HG03521 (cell line): Measurements from ENCODE around the gene SMYD2.

Source experiments
- ATAC-seq: cut with Tn5 transposase; IDR thresholded peaks from one replicate; pipeline ENCODE4 v1.9.1; 2021; ENCODE audit warnings: mild to moderate bottlenecking, moderate library complexity; ENCODE audit not compliant: unreplicated experiment

The SMYD2 gene

GRCh38 chr1:214281021-214281719 lies at the start of gene SMYD2:
SMYD2 (plus strand) TSS chr1:214281159; CDS start chr1:214281255, 96 bp downstream.
- ATAC-seq = peak; percentile 72

- ATAC-seq = no peak
Measured at GRCh38 chr1:214233856-214234634, 46.9 kb upstream of the SMYD2 start.

GRCh38 chr1:214234635-214235025 lies 46.3 kb upstream of the SMYD2 start:
- no peak for ATAC-seq

GRCh38 chr1:214236477-214236876 lies 44.5 kb upstream of the SMYD2 start:
- no peak for ATAC-seq

GRCh38 chr1:214241060-214241459 lies 39.9 kb upstream of the SMYD2 start:
- no peak for ATAC-seq

GRCh38 chr1:214244252-214244651 lies 36.7 kb upstream of the SMYD2 start:
- ATAC-seq = no peak

- no peak for ATAC-seq
Measured at GRCh38 chr1:214244841-214245240, 36.1 kb upstream of the SMYD2 start.

- ATAC-seq = no peak
Measured at GRCh38 chr1:214247501-214248041, 33.4 kb upstream of the SMYD2 start.

- no peak for ATAC-seq
Measured at GRCh38 chr1:214248311-214249085, 32.5 kb upstream of the SMYD2 start.

- ATAC-seq = no peak
Measured at GRCh38 chr1:214249651-214250050, 31.3 kb upstream of the SMYD2 start.

GRCh38 chr1:214251354-214251753 lies 29.6 kb upstream of the SMYD2 start:
- ATAC-seq = no peak

GRCh38 chr1:214255509-214255908 lies 25.4 kb upstream of the SMYD2 start:
- no peak for ATAC-seq

- ATAC-seq = no peak
Measured at GRCh38 chr1:214259353-214259977, 21.5 kb upstream of the SMYD2 start.

GRCh38 chr1:214260561-214261205 lies 20.3 kb upstream of the SMYD2 start:
- ATAC-seq = no peak

GRCh38 chr1:214261206-214262123 lies 19.5 kb upstream of the SMYD2 start:
- peak; percentile 92 for ATAC-seq

- ATAC-seq = no peak
Measured at GRCh38 chr1:214264196-214264595, 16.8 kb upstream of the SMYD2 start.

- no peak for ATAC-seq
Measured at GRCh38 chr1:214264976-214265375, 16.0 kb upstream of the SMYD2 start.

- no peak for ATAC-seq
Measured at GRCh38 chr1:214270097-214270650, 10.8 kb upstream of the SMYD2 start.
